ENCODE results near the gene SGO2. TPM values are rescaled to one million over a fixed set of nuclear protein-coding genes. Genes with fewer than 3 reads are reported as not detected.
"Not testable (repeated sequence)": the region's sequence is repeated elsewhere in the genome, so short reads cannot be mapped to it uniquely, and the experiment has no call there.

The SGO2 gene
- total RNA-seq, 1 donor from 2014 or later: 0.50 TPM

DNA sequence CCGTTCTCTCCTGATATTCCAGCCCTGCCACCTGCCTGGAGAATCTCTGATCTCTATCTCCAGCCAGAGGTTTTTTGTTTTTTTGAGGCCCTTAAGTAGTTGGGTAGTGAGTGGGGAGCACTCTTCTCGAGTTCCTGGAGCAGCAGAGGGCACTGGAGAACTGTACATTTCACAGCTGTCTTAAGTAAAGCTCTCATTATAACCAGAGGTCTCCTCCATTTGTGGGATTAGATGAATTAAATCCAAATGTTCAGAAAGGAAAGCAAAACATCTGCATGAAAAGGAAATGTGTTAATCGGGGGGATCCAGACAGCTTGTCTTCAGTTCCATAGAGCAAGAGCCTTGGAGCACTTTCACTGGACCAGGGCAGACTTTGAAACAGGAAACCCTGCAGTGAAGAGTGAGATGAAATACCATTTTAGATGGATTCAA lies 92.6 kb downstream of the SGO2 start:
- no peak for DNase-seq (ENCODE audit: low spot score)
- no peak for ATAC-seq

- ATAC-seq: peak; percentile 59
- DNase-seq (ENCODE audit: low spot score): peak; percentile 69
Measured at GRCh38 chr2:200619279-200619678, 93.3 kb downstream of the SGO2 start.

DNA sequence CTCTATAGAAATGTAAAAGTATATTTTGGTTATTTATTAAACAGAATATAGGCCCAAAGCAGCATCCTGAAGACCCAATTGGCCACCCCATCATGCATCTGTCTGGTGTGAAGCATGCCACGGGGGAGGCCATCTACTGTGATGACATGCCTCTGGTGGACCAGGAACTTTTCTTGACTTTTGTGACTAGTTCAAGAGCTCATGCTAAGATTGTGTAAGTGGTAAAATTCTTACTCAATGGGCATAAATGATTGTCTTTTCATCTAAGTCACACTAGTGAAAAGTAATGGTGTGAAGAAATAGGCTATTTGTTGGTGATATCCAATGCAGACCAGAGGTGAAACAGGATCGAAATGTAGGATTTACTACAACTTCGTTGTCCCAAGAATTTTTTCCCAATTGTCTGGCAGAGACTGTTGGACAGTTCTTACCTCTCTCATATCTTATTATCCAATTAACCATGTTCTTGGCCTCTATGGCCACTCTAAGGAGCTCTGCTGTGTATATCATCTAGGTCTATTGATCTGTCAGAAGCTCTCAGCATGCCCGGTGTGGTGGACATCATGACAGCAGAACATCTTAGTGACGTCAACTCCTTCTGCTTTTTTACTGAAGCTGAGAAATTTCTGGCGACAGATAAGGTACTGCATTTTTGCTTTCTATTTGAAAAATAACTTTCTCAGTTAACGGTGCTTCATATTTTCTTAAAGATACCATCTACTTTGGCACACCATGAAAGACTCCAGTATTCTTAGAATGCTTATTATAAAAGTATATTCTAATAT lies 94.8 kb downstream of the SGO2 start:
- no peak for DNase-seq (ENCODE audit: low spot score)
- ATAC-seq: no peak

DNA sequence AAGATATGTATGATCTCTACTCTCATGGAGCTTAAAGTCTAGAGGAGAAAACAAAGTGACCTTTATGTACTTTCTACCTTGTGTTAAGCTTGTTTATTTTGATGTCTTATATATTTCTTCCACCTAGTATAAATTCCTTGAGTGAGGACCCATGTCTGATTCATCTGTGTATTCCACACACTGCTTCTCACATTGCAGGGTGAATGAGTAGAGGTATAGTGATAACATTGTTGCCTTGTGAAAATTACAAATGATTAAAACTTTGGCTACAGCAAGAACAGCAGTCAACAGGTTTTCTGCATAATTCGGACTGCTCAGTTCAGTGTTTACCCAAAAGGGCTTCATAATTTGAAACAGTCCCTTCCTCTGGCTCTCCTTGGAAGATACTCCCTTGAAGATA lies 96.1 kb downstream of the SGO2 start:
- ATAC-seq: no peak

GRCh38 chr2:200624026-200624425 lies 98.0 kb downstream of the SGO2 start:
- no peak for ATAC-seq

More for the DNA sequence above, 96.1 kb downstream of the SGO2 start:
- no peak for DNase-seq (ENCODE audit: low spot score)

DNA sequence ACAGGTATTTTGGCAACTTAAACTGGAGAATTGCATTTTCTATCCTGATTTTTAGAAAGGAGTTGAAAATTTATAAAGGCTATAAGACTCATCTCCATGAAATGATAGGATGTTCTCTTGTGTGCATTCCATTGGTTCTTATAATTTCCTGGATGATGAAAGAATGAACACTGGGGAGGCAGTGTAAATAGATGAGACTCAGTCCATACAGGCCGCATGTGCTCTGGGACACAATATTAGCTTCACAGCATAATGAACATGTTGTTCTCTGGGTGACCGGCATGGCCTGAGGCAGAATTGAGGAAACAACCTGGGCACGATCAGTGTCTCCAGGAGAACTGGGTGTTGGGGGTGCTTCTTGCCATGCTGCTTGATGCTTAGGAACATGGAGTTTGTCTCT lies 98.7 kb downstream of the SGO2 start:
- ATAC-seq (peak; percentile 39), DNase-seq (ENCODE audit: low spot score) (no peak)

More at GRCh38 chr2:200624026-200624425, 98.0 kb downstream of the SGO2 start:
- no peak for DNase-seq (ENCODE audit: low spot score)

GRCh38 chr2:200625282-200625681 lies 99.3 kb downstream of the SGO2 start:
- DNase-seq (ENCODE audit: low spot score) (no peak), ATAC-seq (peak; percentile 69)

GRCh38 chr2:200625958-200626363 lies 100.0 kb downstream of the SGO2 start:
- ATAC-seq: no peak
- no peak for DNase-seq (ENCODE audit: low spot score)

DNA sequence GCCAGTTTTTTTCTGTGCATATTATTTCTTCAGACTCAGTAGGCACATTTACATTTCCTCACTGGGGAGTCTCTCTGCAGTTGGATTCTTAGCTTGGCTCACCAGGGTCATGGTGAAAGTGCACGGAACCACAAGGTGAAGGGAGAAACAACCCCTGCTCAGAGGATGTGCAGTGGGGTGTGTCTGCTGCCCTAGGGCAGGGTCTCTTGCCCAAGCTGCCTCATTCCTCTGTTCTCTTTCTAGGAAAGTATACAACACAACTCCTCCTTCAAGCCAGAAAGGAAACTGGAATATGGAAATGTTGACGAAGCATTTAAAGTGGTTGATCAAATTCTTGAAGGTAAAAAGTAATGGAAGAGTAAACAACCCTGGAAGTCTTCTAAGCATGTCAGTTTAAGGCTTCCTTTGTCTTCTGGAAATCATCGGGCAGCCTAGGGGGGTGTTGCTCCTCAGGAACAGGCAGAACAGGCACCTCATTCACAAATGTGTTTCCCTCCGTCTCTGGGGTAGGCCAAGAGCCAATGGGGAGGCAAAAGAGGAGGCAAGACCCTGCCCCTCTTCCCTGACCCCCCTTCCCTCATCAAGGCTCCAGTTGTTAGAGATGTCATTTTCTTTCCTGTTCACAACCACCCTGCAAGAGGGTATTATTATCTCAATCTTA lies 101.2 kb downstream of the SGO2 start:
- DNase-seq (ENCODE audit: low spot score) (no peak), ATAC-seq (no peak)

- not testable (repeated sequence) for DNase-seq (ENCODE audit: low spot score); ATAC-seq
Measured at GRCh38 chr2:200628461-200628860, 102.5 kb downstream of the SGO2 start.

GRCh38 chr2:200631287-200631686 lies 105.3 kb downstream of the SGO2 start:
- ATAC-seq (no peak), DNase-seq (ENCODE audit: low spot score) (no peak)

Other genes starting within 250 kb of the SGO2 start
- gene SPATS2L, start 219.5 kb upstream of the SGO2 start, total RNA-seq: 66.8 TPM
- 8.9 TPM for gene KCTD18, start 16.1 kb upstream of the SGO2 start, total RNA-seq
- 1,212 TPM for gene AOX1, start 59.8 kb downstream of the SGO2 start, total RNA-seq